ENCODE measurements around the gene TEX261.
"Not testable (repeated sequence)": the region's sequence is repeated elsewhere in the genome, so short reads cannot be mapped to it uniquely, and the experiment has no call there.

TEX261 gene

GRCh38 chr2:71000780-71001591 is 6.3 kb upstream of the TEX261 start:
- in situ Hi-C loops (cut with MboI; ENCODE audit: low sequenced_read_pairs) = no loop called here

- in situ Hi-C loops (cut with MboI; ENCODE audit: low sequenced_read_pairs) = not testable (repeated sequence)
Measured at GRCh38 chr2:70999931-71000330, 5.3 kb upstream of the TEX261 start.

GRCh38 chr2:70999362-70999761 is 4.7 kb upstream of the TEX261 start:
- in situ Hi-C loops (cut with MboI; ENCODE audit: low sequenced_read_pairs) = no loop called here

GRCh38 chr2:70998885-70999284 is 4.2 kb upstream of the TEX261 start:
- in situ Hi-C loops (cut with MboI; ENCODE audit: low sequenced_read_pairs) = not testable (repeated sequence)

GRCh38 chr2:70995426-70995729 is 705 bp upstream of the TEX261 start:
- in situ Hi-C loops (cut with MboI; ENCODE audit: low sequenced_read_pairs) = no loop called here

- in situ Hi-C loops (cut with MboI; ENCODE audit: low sequenced_read_pairs) = no loop called here
Measured at GRCh38 chr2:70994009-70994698, 519 bp downstream of the TEX261 start.

GRCh38 chr2:70992945-70993853 is 1.5 kb downstream of the TEX261 start:
- in situ Hi-C loops (cut with MboI; ENCODE audit: low sequenced_read_pairs) = no loop called here

GRCh38 chr2:70991742-70992141 is 2.9 kb downstream of the TEX261 start:
- in situ Hi-C loops (cut with MboI; ENCODE audit: low sequenced_read_pairs) = no loop called here

GRCh38 chr2:70991142-70991541 is 3.5 kb downstream of the TEX261 start:
- in situ Hi-C loops (cut with MboI; ENCODE audit: low sequenced_read_pairs) = no loop called here

- in situ Hi-C loops (cut with MboI; ENCODE audit: low sequenced_read_pairs) = no loop called here
Measured at GRCh38 chr2:70990216-70990615, 4.5 kb downstream of the TEX261 start.

GRCh38 chr2:70988726-70989648 is 5.7 kb downstream of the TEX261 start:
- in situ Hi-C loops (cut with MboI; ENCODE audit: low sequenced_read_pairs) = no loop called here

GRCh38 chr2:70988151-70988550 is 6.5 kb downstream of the TEX261 start:
- in situ Hi-C loops (cut with MboI; ENCODE audit: low sequenced_read_pairs) = no loop called here

- in situ Hi-C loops (cut with MboI; ENCODE audit: low sequenced_read_pairs) = no loop called here
Measured at GRCh38 chr2:70987386-70987785, 7.3 kb downstream of the TEX261 start.

GRCh38 chr2:70986499-70987189 is 8.0 kb downstream of the TEX261 start:
- in situ Hi-C loops (cut with MboI; ENCODE audit: low sequenced_read_pairs) = no loop called here

- in situ Hi-C loops (cut with MboI; ENCODE audit: low sequenced_read_pairs) = no loop called here
Measured at GRCh38 chr2:70985956-70986355, 8.7 kb downstream of the TEX261 start.

- in situ Hi-C loops (cut with MboI; ENCODE audit: low sequenced_read_pairs) = no loop called here
Measured at GRCh38 chr2:70985283-70985688, 9.4 kb downstream of the TEX261 start.

- in situ Hi-C loops (cut with MboI; ENCODE audit: low sequenced_read_pairs) = no loop called here
Measured at GRCh38 chr2:70984576-70985282, 9.9 kb downstream of the TEX261 start.

GRCh38 chr2:70984228-70984575 is 10.5 kb downstream of the TEX261 start:
- in situ Hi-C loops (cut with MboI; ENCODE audit: low sequenced_read_pairs) = no loop called here

GRCh38 chr2:70983506-70984227 is 11.0 kb downstream of the TEX261 start:
- in situ Hi-C loops (cut with MboI; ENCODE audit: low sequenced_read_pairs) = no loop called here
